HG03432 (cell line): ENCODE data around the gene ISCA2.

Experiments
- ATAC-seq: cut with Tn5 transposase; IDR thresholded peaks from one replicate; pipeline ENCODE4 v1.9.1; 2021; ENCODE audit warnings: mild to moderate bottlenecking, moderate library complexity; ENCODE audit not compliant: unreplicated experiment

ISCA2 gene

DNA sequence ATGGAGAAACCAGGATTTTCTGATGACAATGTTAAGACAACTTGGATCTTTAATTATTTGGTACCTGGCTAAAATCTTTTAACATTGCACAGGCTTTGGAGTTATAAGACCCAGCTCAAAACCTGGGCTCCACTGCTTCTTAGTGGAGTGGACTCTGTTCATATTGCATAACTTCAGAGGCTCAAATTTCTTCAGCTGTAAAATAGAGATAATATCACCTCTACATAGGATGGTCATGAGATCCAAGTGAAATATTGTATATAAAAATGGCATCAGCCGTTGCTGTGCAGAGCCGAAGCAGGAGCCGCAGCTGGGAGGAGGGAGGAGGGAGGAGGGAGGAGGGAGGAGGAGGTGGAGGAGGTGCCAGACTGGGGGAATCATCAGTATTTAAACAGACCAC, 11.0 kb upstream of the ISCA2 start:
- no peak for ATAC-seq

DNA sequence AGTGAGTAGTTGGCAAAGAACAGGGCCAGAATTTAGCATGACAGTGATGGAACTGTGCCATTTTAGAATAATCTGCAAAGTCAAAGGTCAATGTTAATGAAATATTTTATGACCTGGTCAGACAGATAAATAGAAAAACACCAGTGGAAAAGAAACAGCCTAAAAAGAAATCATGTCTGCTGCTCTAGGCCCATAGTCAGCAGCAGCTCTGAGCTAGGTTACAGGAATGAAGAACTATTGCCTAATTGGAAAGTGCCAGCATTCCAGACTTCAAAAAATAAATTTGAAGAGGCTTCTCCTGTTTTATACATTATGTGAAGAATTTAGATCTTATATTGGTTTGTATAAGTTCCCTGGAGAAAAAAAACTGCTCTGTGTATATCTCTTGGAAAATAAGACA, 10.2 kb upstream of the ISCA2 start:
- no peak for ATAC-seq

DNA sequence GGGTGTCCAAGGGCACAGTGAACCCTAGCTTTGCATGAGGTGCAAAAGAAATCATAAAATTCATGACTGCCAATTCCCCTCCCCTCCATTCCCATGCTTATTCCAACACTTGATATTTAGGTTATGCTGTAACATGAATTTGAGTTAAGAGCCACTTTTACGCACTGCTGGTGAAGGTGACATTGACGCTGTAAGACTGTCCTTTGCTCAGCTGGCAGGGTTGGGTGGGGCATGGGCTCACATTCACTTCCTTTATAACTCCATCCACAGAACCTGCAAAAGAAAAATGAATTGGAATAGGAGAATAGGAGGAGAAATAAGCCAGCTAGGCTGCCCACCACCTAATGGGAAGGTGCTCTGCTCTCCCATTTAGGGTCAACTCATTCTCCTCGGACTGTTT, 7.4 kb upstream of the ISCA2 start:
- ATAC-seq: no peak

- no peak for ATAC-seq
These were observed 4.7 kb upstream of the ISCA2 start for GRCh38 chr14:74488786-74489397.

GRCh38 chr14:74490486-74490885, 3.1 kb upstream of the ISCA2 start:
- ATAC-seq: no peak

DNA sequence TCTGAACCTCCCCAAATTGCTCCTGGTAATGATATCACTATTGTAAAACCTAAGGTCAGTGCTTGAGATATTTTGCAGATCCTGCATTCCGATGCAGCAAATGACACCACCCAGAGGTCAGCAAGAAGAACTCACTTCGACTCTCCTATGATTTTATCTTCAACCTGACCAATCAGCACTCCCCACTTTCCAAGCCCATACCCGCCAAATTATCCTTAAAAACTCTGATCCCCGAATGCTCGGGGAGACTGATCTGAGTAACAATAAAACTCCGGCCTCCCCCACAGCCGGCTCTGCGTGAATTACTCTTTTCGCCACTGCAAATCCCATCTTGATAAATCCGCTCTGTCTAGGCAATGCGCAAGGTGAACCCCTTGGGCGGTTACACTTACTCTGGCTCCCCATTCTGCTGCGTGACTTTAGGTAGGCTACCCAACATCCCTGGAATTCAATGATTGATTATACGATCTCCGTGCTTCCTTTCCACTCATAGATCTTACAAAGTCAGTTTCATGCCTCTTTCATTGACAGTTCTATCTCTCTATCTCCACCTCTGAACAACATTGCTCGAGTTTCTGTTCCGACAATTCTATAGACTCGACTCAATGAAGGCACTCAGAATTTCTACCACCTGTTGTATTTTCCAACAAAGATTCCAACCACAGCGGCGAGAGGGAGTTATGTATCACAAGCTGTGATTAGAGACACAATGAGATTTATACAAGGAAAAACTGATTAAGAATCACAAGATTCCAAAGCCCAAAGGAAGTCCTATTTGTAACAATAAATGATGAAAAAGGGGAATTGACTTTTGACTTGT, 1.4 kb upstream of the ISCA2 start:
- no peak for ATAC-seq

GRCh38 chr14:74492776-74493342, 706 bp upstream of the ISCA2 start, which contains the start of gene NPC2:
Gene NPC2, minus strand, starts transcription at chr14:74493305. Its CDS starts 31 bp downstream, at chr14:74493274.
- peak; percentile 20 for ATAC-seq

DNA sequence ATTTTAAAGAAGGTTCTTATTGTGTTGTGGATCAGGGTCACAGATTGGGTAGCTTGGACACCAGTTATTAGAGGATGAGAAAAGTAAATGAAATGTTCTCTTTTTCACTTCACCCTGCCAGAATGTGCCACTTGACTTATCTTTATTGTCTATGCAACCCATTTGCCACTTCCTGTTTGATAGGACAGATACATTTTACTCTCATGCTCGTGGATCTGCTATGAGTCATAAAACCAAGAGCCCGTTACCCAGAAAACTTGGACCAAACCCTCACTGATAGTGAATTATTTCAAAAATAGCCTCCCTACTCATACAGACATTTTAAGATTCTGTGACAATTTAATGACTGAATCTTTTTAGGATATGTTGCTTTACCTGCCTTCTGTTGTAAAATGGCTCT, 1.8 kb downstream of the ISCA2 start:
- no peak for ATAC-seq

DNA sequence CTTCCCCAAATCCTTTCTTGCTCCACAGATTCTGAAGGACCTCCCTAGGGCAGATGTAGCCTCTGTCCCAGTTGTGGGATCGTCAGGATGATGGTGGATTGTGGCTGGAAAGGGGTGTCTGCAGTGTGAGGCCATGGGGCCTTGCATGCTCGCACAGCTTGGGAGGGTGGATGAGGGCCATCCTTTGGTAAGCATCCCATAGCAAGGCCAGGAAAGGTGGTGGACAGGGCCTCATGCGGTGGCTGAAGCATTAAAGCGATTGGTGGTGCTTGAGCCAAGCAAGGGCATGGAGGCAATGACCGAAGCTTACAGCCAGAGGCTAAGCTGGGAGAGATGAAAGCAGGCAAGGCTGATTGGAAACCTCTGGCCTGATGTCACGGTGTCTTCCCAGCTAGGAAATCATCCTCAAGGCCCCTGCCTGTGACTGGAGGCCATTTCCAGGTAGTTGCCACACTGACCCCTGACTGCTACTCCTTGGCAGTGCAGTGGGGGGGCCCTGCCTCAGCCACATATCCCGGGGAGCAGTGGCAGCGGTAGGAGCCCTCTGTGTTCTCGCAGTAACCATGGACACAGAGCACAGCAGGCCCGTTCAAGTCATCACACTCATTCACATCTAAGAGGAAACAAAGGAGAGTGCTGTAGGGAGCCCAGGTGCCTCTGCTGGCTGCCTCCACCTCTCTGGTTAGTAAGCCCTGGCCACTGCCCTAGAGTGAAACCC, 7.0 kb downstream of the ISCA2 start:
- no peak for ATAC-seq

DNA sequence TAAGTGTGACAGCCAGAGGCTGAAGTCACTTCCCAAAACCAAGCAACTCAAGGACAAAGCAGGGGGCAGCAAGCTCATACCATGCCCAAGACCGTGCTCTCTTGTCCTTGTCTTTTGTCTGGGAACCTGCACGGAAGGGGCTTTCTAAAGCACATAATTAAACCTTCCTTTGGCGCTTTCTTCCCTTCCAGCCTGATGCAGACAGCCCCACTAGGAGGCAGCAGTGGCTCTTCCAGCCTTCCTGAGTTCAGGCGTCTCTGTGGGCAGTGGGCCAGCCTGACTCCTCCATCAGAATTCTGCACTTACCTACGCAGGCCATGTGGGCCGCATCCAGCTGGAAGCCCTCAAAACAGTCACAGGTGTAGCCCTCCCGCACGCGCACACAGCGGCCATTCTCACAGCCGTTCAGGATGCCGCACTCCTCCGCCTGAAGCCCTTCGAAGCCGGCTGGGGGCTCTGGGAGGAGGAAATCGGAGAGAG, 7.6 kb downstream of the ISCA2 start:
- ATAC-seq: no peak

- ATAC-seq: no peak
These were observed 8.1 kb downstream of the ISCA2 start for GRCh38 chr14:74501691-74502090.

GRCh38 chr14:74502236-74503019, 8.9 kb downstream of the ISCA2 start:
- ATAC-seq: no peak

- ATAC-seq: no peak
These were observed 9.8 kb downstream of the ISCA2 start for GRCh38 chr14:74503291-74503937.

DNA sequence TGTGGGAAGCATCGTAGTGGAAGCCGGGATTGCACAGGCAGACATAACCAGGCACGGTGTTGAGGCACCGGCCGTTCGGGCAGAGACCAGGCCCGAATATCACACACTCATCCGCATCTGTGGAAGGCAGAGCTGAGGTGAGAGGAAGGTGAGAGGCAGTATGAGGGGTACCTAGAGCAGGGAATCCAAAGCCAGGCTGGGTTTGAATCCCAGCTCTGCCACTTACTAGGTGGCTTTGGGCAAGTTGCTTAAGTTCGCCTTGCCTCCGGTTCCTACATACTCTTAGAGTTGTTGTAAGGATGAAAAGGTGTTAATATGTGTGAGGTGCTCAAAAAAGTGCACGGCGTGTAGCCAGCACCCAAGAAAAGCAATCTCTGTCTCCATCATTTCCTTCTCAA, 10.4 kb downstream of the ISCA2 start:
- no peak for ATAC-seq

DNA sequence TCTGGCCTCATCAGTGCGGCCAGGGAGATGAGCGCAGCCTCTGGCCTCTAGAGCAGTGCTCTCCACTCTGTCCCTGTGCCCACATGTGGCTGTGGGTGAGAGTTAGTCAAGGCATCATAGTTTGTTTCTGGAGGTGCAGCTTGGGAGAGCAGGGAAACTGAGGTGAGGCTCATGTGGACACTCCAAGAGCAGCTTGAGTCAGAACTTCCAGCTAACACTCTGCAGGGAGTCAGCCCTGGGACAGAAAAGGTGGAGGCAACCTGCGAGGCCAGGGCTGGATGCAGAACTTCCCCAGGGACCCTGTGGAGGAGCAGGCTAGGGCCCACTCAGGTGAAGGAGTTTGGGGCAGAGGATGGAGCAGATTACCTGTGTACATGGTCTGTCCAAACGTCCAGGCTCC, 10.8 kb downstream of the ISCA2 start:
- ATAC-seq: no peak

DNA sequence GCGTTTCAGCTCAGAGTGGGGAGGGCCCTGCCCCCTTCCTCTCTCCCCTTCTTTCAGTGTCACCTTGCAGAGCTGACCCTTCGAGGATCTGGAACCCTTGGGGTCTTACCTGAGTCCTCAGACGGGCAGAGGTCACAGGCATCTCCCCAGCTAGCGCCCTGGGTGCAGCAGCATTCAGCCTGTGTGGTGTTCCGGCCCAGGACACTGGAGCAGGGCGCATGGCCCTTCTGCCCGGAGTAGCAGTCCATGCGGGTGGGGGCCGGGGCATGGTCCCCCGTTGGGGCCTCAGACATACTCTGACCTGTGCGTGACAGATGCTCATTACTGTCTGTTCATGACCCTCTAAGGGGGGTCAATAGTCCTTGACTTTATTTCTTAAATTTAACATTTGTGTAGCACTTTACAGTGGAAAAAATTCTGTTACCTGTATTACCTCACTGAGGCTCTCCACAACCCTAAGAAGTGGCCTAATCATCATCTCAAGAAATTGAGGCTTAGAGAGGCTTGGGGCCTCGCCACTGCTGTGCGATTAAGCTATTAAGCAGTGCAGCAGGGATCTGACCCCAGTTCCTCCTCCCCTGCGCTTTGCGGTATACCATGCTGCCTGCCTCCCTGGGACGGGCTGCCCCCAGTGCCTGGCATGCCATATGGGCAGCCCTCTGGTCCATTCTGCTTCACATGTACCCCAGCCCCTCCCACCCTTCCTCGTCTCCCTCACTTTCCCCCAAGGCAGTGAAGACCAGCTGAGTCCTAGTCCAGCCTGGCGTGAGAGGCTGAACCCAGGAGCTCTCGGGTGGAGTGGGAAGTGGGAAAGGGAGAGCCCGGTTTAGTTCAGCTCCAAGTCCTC, 11.5 kb downstream of the ISCA2 start:
- ATAC-seq: no peak

DNA sequence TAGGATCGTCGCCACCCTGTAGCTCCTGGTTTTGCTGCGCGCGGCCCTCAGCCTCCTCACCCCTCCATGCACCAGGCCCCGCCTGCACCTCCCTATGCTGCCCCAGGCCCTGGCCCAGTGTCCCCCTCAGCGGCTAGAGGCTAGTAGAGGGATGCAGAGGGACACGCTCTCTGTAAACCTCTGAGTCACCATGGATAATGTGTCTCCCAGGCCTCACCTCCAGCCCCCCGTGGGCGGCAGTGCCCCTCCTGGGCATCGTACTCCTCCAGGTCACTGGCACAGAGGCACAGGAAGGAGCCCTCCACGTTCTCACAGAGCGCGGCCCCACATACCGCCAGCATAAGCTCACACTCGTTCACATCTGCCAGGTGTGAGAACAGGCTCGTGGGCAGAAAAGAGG, 12.3 kb downstream of the ISCA2 start:
- no peak for ATAC-seq

- ATAC-seq: no peak
These were observed 12.9 kb downstream of the ISCA2 start for GRCh38 chr14:74506411-74506851.

- no peak for ATAC-seq
These were observed 13.5 kb downstream of the ISCA2 start for GRCh38 chr14:74507085-74507484.
